ENCODE results near the gene LRMDA.

GRCh38 chr10:75395932-75396630, 35.3 kb upstream of the LRMDA start:
- TF ChIP-seq CTCF (conservative IDR thresholded peaks at IDR 0.05; ENCODE audit: low read depth, low read length): no peak
- peak; percentile 73 for TF ChIP-seq EZH2 (IDR thresholded peaks at IDR 0.05; ENCODE audit: borderline replicate concordance, low read depth, low read length, poor library complexity, severe bottlenecking)
